HEK293 (cell line): ENCODE data around the gene ATP7B.

Experiments used
- CTCF ChIA-PET: fragments of 350-600 bp; formaldehyde crosslinking; extraction: SDS; loops from one replicate; lab custom pipeline; 2021; ENCODE audit warnings: antibody characterized with exemption; lab: Yijun Ruan, JAX
- POLR2A ChIA-PET: fragments of 300-600 bp; formaldehyde crosslinking; extraction: SDS; loops from one replicate; lab custom pipeline; 2020; ENCODE audit warnings: antibody characterized with exemption, inconsistent platforms; lab: Yijun Ruan, JAX
- H3K27ac ChIP-seq: fragments of 200-500 bp; sonication (Bioruptor generic); 2 replicates; pipeline ENCODE4 v1.5.1; 2014; ENCODE audit warnings: low read depth, low read length, control low read depth, inconsistent platforms; ENCODE audit errors: extremely low read depth
- H3K36me3 ChIP-seq, 2 experiments: fragments of 200-500 bp in 1 of 2; sonication (Bioruptor generic) in 1 of 2; 1 replicate in 1 of 2; 2 replicates in 1 of 2; pipeline ENCODE4 v1.5.1; 2014 to 2017; ENCODE audit warnings: inconsistent platforms in 2 of 2, low read length in 2 of 2; ENCODE audit not compliant: control insufficient read depth in 2 of 2, insufficient read depth in 1 of 2
- H3K4me1 ChIP-seq: fragments of 200-500 bp; sonication (Bioruptor generic); 2 replicates; pipeline ENCODE4 v1.5.1; 2014; ENCODE audit warnings: mild to moderate bottlenecking, low read length, inconsistent platforms; ENCODE audit not compliant: control insufficient read depth, insufficient read depth
- H3K4me3 ChIP-seq: 2 replicates; pipeline ENCODE4 v1.5.1; 2011; ENCODE audit warnings: low read depth, mild to moderate bottlenecking, control low read depth, low read length, moderate library complexity
- H3K9me3 ChIP-seq: fragments of 200-500 bp; sonication (Bioruptor generic); 2 replicates; pipeline ENCODE4 v1.5.1; 2014; ENCODE audit warnings: low read depth, low read length, inconsistent platforms; ENCODE audit not compliant: control insufficient read depth, insufficient read depth
- GLI2 ChIP-seq: fragments of 450-650 bp; formaldehyde crosslinking; IDR thresholded peaks from 2 replicates; pipeline ENCODE4; 2017; ENCODE audit warnings: missing biosample characterization, missing genetic modification characterization, low read depth, borderline replicate concordance
- GLIS1 ChIP-seq: fragments of 450-650 bp; formaldehyde crosslinking; IDR thresholded peaks from 2 replicates; pipeline ENCODE4 v1.5.1; 2016; ENCODE audit warnings: missing biosample characterization, missing genetic modification characterization
- KLF1 ChIP-seq: fragments of 450-650 bp; formaldehyde crosslinking; IDR thresholded peaks from 2 replicates; pipeline ENCODE4 v1.5.1; 2016; ENCODE audit warnings: missing biosample characterization, missing genetic modification characterization
- MYNN ChIP-seq: fragments of 450-650 bp; formaldehyde crosslinking; IDR thresholded peaks from 2 replicates; pipeline ENCODE4 v1.5.1; 2016; ENCODE audit warnings: missing biosample characterization, missing genetic modification characterization, borderline replicate concordance
- MZF1 ChIP-seq: fragments of 450-650 bp; formaldehyde crosslinking; IDR thresholded peaks from 2 replicates; pipeline ENCODE4 v1.5.1; 2017; ENCODE audit warnings: missing biosample characterization, missing genetic modification characterization, borderline replicate concordance
- SALL2 ChIP-seq: fragments of 450-650 bp; formaldehyde crosslinking; IDR thresholded peaks from 2 replicates; pipeline ENCODE4 v1.5.0; 2017; ENCODE audit warnings: missing biosample characterization, mild to moderate bottlenecking, missing genetic modification characterization, borderline replicate concordance
- ZBTB1 ChIP-seq: fragments of 450-650 bp; formaldehyde crosslinking; IDR thresholded peaks from 2 replicates; pipeline ENCODE4 v1.5.1; 2016; ENCODE audit warnings: missing biosample characterization, missing genetic modification characterization
- ZBTB8A ChIP-seq: fragments of 450-650 bp; formaldehyde crosslinking; IDR thresholded peaks from 2 replicates; pipeline ENCODE4 v1.5.1; 2016; ENCODE audit warnings: missing biosample characterization, missing genetic modification characterization
- ZFP3 ChIP-seq: fragments of 450-650 bp; formaldehyde crosslinking; IDR thresholded peaks from 2 replicates; pipeline ENCODE4 v1.5.1; 2016; ENCODE audit warnings: low read depth, missing biosample characterization, missing genetic modification characterization
- ZNF133 ChIP-seq: fragments of 450-650 bp; formaldehyde crosslinking; IDR thresholded peaks from 2 replicates; pipeline ENCODE4 v1.5.1; 2016; ENCODE audit warnings: missing biosample characterization, missing genetic modification characterization
- ZNF155 ChIP-seq: fragments of 450-650 bp; formaldehyde crosslinking; IDR thresholded peaks from 2 replicates; pipeline ENCODE4 v1.5.1; 2016; ENCODE audit warnings: missing biosample characterization, missing genetic modification characterization
- ZNF2 ChIP-seq: fragments of 450-650 bp; formaldehyde crosslinking; IDR thresholded peaks from 2 replicates; pipeline ENCODE4 v1.5.1; 2016; ENCODE audit warnings: missing biosample characterization, missing genetic modification characterization
- ZNF223 ChIP-seq: fragments of 450-650 bp; formaldehyde crosslinking; IDR thresholded peaks from 2 replicates; pipeline ENCODE4 v1.5.1; 2016; ENCODE audit warnings: missing biosample characterization, missing genetic modification characterization
- ZNF292 ChIP-seq: fragments of 450-650 bp; formaldehyde crosslinking; IDR thresholded peaks from 2 replicates; pipeline ENCODE4 v1.5.1; 2016; ENCODE audit warnings: low read depth, missing biosample characterization, missing genetic modification characterization, borderline replicate concordance
- ZNF37A ChIP-seq: fragments of 450-650 bp; IDR thresholded peaks from 2 replicates; pipeline ENCODE4 v1.5.1; 2018; ENCODE audit warnings: missing biosample characterization, missing genetic modification characterization
- ZNF416 ChIP-seq: fragments of 450-650 bp; formaldehyde crosslinking; IDR thresholded peaks from 2 replicates; pipeline ENCODE4 v1.5.1; 2016; ENCODE audit warnings: missing biosample characterization, missing genetic modification characterization
- ZNF423 ChIP-seq: fragments of 450-650 bp; formaldehyde crosslinking; IDR thresholded peaks from 2 replicates; pipeline ENCODE4 v1.5.1; 2016; ENCODE audit warnings: missing biosample characterization, missing genetic modification characterization
- ZNF544 ChIP-seq: fragments of 450-650 bp; formaldehyde crosslinking; IDR thresholded peaks from 2 replicates; pipeline ENCODE4 v1.5.0; 2017; ENCODE audit warnings: missing biosample characterization, missing genetic modification characterization
- ZNF610 ChIP-seq: fragments of 450-650 bp; formaldehyde crosslinking; IDR thresholded peaks from 2 replicates; pipeline ENCODE4 v1.5.1; 2016; ENCODE audit warnings: missing biosample characterization, missing genetic modification characterization, borderline replicate concordance
- ZNF623 ChIP-seq: fragments of 450-650 bp; formaldehyde crosslinking; IDR thresholded peaks from 2 replicates; pipeline ENCODE4 v1.5.1; 2016; ENCODE audit warnings: missing biosample characterization, missing genetic modification characterization
- ZNF670 ChIP-seq: fragments of 450-650 bp; formaldehyde crosslinking; IDR thresholded peaks from 2 replicates; pipeline ENCODE4 v1.5.1; 2016; ENCODE audit warnings: missing biosample characterization, missing genetic modification characterization, low read depth
- ZNF747 ChIP-seq: fragments of 450-650 bp; formaldehyde crosslinking; IDR thresholded peaks from 2 replicates; pipeline ENCODE4 v1.5.1; 2016; ENCODE audit warnings: missing biosample characterization, missing genetic modification characterization
- ZNF792 ChIP-seq: fragments of 450-650 bp; formaldehyde crosslinking; IDR thresholded peaks from 2 replicates; pipeline ENCODE4 v1.5.1; 2016; ENCODE audit warnings: missing biosample characterization, missing genetic modification characterization
- ZSCAN30 ChIP-seq: fragments of 450-650 bp; IDR thresholded peaks from 2 replicates; pipeline ENCODE4 v1.5.1; 2018; ENCODE audit warnings: missing biosample characterization, mild to moderate bottlenecking, missing genetic modification characterization, moderate library complexity
- TF ChIP-seq, protein P1 (sequence below): IDR thresholded peaks from 2 replicates; pipeline ENCODE4 v1.6.1; 2011; ENCODE audit warnings: mild to moderate bottlenecking, low read depth, low read length, borderline replicate concordance
- TF ChIP-seq, protein P2 (sequence below): fragments of 450-650 bp; formaldehyde crosslinking; IDR thresholded peaks from 2 replicates; pipeline ENCODE4 v1.5.1; 2017; ENCODE audit warnings: missing biosample characterization, missing genetic modification characterization
- TF ChIP-seq, protein P3 (sequence below): fragments of 450-650 bp; formaldehyde crosslinking; IDR thresholded peaks from 2 replicates; pipeline ENCODE4 v1.5.1; 2016; ENCODE audit warnings: missing biosample characterization, missing genetic modification characterization
- TF ChIP-seq, protein P4 (sequence below): fragments of 450-650 bp; formaldehyde crosslinking; IDR thresholded peaks from 2 replicates; pipeline ENCODE4 v1.5.1; 2017; ENCODE audit warnings: missing biosample characterization, missing genetic modification characterization

The ATP7B gene

DNA sequence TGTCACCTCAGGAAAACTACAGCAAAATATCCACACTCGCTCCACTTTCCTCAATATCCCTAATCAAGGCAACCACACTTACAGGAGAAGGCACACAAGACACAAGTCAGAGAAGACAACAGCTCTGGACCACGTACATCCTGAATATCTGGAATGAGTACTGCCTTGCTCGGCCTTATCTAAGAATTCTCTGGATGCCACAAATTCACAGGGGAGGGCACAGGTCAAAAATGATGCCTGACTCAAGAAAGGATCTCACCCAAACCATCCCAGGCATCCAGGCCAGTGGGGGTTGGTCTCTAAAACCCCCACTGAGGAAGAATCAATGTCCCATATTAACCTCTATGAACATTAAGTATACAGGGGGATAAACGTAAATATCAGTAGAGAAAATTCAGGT lies 29.9 kb downstream of the ATP7B start:
- CTCF ChIA-PET, result no interaction called here
- H3K9me3 ChIP-seq, result no peaks in the 10 kb centered on the region
- no peak overlapping the region for H3K27ac ChIP-seq
- H3K36me3 ChIP-seq, result no peaks in the 10 kb centered on the region
- POLR2A ChIA-PET, result no interaction called here
- H3K4me3 ChIP-seq, result no peak overlapping the region
- 0 out of 2 replicates have a peak, but pooled peaks cover 7% of the 10 kb centered on the region for H3K4me1 ChIP-seq
- TF ChIP-seq ZNF416 (tag by site-specific recombination) (no peak), ZNF223 (tag by site-specific recombination) (no peak), ZNF544 (no peak), KLF1 (tag by site-specific recombination) (no peak), ZNF37A (tag by site-specific recombination) (no peak), MZF1 (no peak), ZNF423 (tag by site-specific recombination) (no peak), ZNF792 (tag by site-specific recombination) (no peak), ZBTB1 (no peak), ZNF2 (tag by site-specific recombination) (no peak), ZFP3 (no peak)
- TF ChIP-seq, all 188 proteins: peak for 0

DNA sequence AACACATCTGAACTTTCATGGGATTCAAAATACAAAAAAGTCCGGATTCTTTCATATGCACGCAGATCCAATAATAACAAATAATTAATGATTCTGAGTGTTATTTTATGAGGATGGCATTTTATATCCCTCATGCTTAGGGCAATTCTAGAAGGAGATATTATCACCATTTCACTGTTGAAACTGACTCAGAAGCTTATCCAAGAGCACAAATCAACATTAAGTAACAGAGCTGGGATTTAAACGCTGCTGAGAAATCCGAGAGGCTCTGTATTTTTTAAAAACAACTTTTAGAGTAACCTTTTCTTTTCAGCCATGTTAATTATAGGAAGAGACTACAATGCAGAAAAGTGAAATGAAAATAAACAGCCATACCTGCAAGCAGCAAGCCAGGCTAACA lies 30.3 kb downstream of the ATP7B start:
- CTCF ChIA-PET, result no interaction called here
- H3K27ac ChIP-seq, result no peak overlapping the region
- H3K36me3 ChIP-seq, result no peaks in the 10 kb centered on the region
- POLR2A ChIA-PET, result no interaction called here
- H3K4me1 ChIP-seq, result 0 out of 2 replicates have a peak, but pooled peaks cover 7% of the 10 kb centered on the region
- H3K9me3 ChIP-seq, result no peaks in the 10 kb centered on the region
- TF ChIP-seq, protein P1, sequence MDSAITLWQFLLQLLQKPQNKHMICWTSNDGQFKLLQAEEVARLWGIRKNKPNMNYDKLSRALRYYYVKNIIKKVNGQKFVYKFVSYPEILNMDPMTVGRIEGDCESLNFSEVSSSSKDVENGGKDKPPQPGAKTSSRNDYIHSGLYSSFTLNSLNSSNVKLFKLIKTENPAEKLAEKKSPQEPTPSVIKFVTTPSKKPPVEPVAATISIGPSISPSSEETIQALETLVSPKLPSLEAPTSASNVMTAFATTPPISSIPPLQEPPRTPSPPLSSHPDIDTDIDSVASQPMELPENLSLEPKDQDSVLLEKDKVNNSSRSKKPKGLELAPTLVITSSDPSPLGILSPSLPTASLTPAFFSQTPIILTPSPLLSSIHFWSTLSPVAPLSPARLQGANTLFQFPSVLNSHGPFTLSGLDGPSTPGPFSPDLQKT, result no peak
- TF ChIP-seq, protein P2, sequence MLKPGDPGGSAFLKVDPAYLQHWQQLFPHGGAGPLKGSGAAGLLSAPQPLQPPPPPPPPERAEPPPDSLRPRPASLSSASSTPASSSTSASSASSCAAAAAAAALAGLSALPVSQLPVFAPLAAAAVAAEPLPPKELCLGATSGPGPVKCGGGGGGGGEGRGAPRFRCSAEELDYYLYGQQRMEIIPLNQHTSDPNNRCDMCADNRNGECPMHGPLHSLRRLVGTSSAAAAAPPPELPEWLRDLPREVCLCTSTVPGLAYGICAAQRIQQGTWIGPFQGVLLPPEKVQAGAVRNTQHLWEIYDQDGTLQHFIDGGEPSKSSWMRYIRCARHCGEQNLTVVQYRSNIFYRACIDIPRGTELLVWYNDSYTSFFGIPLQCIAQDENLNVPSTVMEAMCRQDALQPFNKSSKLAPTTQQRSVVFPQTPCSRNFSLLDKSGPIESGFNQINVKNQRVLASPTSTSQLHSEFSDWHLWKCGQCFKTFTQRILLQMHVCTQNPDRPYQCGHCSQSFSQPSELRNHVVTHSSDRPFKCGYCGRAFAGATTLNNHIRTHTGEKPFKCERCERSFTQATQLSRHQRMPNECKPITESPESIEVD, result peak; percentile 63
- H3K4me3 ChIP-seq, result no peak overlapping the region

DNA sequence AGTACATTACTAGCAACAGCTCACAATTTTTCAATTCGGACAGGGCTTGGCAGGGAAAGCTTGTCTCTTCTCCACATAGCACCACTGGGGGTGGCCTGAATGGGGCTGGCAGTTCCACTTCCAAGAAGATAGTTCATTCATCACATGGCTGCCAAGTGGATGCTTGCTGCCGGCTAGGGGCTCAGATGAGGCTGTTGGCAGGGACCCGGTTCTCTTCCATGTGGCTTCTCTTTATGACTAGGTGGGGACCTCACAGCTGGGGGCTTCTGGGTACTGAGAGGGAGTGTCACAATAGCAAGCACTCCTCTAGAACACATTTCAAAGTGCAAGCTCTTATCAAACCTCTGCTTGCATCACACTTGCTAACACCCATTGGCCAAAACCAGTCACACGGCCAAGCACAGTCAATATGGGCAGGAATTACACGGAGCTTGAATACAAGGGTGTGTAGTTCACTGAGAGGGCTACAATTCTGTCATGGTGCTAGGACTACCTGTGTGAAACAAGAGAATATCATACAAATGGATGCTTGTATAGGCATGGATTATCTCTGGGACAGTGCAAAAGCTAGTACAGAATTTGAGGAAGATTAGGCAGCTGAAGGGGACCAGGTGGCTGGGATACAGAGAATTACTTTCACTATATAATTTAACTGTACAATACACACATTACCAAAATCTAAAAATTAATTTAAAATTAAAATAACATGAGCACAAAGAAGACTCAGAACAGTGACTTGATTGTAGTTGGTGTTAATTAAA lies 32.3 kb downstream of the ATP7B start:
- Histone ChIP-seq H3K9me3 (no peaks in the 10 kb centered on the region), H3K36me3 (peaks cover 0 to 3% of the 10 kb centered on the region in 2 experiments; a peak in 1 of 3 replicates), H3K4me1 (0 out of 2 replicates have a peak, but pooled peaks cover 7% of the 10 kb centered on the region), H3K4me3 (no peak overlapping the region), H3K27ac (no peak overlapping the region)
- ChIA-PET CTCF (no interaction called here), POLR2A (no interaction called here)
- no peak for TF ChIP-seq ZSCAN30
- TF ChIP-seq ZNF155 (tag by site-specific recombination), result no peak
- no peak for TF ChIP-seq ZBTB8A (tag by site-specific recombination)
- TF ChIP-seq, protein P3, sequence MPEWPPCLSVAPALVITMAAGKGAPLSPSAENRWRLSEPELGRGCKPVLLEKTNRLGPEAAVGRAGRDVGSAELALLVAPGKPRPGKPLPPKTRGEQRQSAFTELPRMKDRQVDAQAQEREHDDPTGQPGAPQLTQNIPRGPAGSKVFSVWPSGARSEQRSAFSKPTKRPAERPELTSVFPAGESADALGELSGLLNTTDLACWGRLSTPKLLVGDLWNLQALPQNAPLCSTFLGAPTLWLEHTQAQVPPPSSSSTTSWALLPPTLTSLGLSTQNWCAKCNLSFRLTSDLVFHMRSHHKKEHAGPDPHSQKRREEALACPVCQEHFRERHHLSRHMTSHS (tag by site-specific recombination), result no peak
- no peak for TF ChIP-seq GLIS1 (tag by site-specific recombination)
- no peak for TF ChIP-seq ZNF623 (tag by site-specific recombination)
- no peak for TF ChIP-seq ZNF292 (tag by site-specific recombination)
- TF ChIP-seq GLI2 (tag by site-specific recombination), result no peak
- no peak for TF ChIP-seq ZNF610 (tag by site-specific recombination)
- TF ChIP-seq ZNF670 (tag by site-specific recombination), result no peak
- TF ChIP-seq SALL2, result no peak
- no peak for TF ChIP-seq MYNN (tag by site-specific recombination)
- no peak for TF ChIP-seq ZNF747
- no peak for TF ChIP-seq ZNF133
- TF ChIP-seq, protein P4, sequence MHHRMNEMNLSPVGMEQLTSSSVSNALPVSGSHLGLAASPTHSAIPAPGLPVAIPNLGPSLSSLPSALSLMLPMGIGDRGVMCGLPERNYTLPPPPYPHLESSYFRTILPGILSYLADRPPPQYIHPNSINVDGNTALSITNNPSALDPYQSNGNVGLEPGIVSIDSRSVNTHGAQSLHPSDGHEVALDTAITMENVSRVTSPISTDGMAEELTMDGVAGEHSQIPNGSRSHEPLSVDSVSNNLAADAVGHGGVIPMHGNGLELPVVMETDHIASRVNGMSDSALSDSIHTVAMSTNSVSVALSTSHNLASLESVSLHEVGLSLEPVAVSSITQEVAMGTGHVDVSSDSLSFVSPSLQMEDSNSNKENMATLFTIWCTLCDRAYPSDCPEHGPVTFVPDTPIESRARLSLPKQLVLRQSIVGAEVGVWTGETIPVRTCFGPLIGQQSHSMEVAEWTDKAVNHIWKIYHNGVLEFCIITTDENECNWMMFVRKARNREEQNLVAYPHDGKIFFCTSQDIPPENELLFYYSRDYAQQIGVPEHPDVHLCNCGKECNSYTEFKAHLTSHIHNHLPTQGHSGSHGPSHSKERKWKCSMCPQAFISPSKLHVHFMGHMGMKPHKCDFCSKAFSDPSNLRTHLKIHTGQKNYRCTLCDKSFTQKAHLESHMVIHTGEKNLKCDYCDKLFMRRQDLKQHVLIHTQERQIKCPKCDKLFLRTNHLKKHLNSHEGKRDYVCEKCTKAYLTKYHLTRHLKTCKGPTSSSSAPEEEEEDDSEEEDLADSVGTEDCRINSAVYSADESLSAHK (tag by site-specific recombination), result no peak
